GM18498 (cell line): ENCODE measurements around the gene LGALS14.
"Not testable (repeated sequence)": the region's sequence is repeated elsewhere in the genome, so short reads cannot be mapped to it uniquely, and the experiment has no call there.

Experiments used
- ATAC-seq: cut with Tn5 transposase; IDR thresholded peaks from one replicate; pipeline ENCODE4 v1.9.1; 2021; ENCODE audit warnings: mild to moderate bottlenecking, moderate library complexity; ENCODE audit not compliant: unreplicated experiment

Gene LGALS14

GRCh38 chr19:39692822-39693221, 11.5 kb upstream of the LGALS14 start:
- no peak for ATAC-seq

DNA sequence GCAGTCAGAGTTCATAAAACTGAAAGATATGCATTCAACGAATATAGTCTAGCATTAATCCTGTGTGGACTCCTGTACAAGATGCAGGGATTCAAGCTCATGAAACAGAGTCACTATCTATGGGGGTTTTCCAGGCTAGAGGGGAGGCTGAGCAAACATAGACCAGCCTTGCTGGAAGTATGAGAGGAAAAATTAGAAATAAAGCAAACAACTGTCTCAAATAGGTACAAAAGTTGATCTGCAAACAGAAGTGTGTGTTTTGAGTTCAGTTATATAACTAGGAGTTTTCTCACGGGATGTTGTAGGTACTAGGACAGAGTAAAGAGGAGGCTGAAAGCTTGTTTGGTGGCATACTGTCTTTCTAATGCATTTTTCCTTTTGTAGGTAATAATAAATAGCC, 8.5 kb upstream of the LGALS14 start:
- no peak for ATAC-seq

DNA sequence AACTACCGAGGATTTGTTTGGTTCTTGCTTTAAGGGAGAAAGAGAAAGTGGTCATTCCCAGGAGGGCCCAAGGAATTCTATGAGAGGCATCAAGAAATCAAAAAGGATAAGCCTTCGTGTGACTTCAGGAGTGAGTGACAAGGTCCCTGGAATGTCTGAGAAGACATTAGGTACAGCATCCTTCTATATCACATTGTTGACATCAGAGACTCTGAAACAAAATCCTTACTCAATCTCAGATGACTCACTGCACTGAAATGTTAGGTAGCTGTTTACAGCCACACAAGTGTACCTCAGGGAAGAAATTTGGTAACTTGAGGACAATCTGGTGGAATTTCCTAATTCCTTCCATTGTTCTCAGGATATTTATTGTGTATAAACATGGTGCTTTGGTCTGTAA, 7.9 kb upstream of the LGALS14 start:
- ATAC-seq: no peak

DNA sequence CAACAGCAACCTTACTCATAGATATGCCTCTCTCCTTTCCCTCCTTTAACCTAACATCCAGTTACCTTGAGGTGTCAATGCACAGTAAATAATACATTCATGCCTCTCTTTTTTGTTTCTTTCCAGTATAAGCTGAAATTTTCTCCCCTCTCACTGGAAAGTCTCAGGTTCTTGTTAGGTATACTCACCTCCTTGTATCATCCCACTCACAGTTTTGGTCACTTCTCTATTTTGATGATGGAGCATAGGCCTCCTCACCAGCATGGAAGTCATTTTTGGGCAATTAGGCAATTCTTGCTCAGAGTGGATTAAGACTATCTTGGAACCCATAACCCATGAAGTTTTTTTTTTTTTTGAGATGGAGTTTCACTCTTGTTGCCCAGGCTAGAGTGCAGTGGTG, 5.7 kb upstream of the LGALS14 start:
- no peak for ATAC-seq

DNA sequence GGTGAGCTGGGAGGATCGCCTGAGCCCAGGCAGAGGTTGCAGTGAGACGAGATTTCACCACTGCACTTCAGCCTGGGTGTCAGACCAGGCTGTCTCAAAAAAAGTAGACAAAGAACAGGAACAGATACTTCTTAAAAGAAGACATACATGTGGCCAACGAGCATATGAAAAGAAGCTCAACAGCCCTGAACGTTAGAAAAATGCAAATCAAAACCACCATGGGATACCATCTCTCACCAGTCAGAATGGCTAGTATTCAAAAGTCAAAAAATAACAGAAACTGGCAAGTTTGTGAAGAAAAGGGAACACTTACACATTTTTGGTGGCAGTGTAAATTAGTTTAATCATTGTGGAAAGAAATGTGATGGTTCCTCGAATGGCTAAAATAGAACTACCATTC, 3.0 kb upstream of the LGALS14 start:
- peak; percentile 65 for ATAC-seq

DNA sequence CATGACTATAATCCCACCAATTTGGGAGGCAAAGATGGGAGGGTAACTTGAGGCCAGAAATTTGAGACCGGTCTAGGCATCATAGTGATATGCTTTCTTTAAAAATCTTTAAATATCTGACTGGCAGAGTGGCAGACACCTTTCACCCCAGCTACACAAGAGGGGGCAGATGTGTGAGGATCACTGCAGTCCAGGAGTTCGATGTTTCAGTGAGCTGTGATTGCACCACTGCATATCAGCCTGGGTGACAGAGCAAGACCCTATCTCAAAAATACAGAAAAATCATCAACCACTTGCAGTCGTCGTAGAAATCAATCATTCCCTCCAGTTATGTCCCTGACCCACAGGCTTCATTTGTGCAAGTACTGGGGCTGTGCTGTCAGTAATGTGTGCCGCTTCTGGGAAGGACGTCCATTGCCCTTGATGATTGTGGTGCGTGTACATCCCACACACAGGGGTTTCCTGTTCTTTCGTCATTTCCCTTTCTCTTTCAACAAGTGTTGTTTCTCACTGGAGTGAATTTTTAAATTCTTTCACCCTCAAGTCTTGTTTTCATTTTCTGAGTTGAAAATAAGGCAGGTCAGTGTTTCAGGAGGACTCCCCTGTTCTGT, 1.4 kb downstream of the LGALS14 start:
- no peak for ATAC-seq

- no peak for ATAC-seq
These were observed 4.3 kb downstream of the LGALS14 start for GRCh38 chr19:39708594-39708993.

DNA sequence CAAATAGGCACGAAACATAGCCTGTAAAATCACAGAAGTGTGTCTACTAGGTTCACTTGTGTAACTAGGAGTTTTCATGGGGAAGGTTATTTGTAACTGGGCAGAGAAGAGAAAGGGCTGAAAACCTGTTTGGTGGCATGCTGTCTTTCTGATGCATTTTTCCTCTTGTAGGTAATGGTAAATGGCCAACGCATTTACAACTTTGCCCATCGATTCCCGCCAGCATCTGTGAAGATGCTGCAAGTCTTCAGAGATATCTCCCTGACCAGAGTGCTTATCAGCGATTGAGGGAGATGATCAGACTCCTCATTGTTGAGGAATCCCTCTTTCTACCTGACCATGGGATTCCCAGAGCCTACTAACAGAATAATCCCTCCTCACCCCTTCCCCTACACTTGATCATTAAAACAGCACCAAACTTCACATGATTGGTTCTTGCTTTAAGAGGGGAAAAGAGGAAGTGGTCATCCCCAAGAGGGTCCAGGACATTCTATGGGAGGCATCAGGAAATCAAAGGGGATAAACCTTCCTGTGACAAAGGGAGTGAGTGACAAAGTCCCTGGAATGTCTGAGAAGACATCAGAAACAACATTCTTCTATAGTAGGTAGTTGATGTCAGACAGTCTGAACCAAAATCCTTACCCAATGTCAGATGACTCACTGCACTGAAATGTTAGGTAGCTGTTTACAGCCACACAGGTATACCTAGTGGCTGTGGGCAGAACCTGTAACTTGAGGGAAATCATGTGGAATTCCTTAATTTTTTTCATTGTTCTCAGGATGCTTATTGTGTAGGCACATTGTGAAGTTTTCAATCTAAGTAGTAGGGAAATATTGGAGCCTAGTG, 5.0 kb downstream of the LGALS14 start:
- no peak for ATAC-seq

GRCh38 chr19:39710333-39710890, 6.1 kb downstream of the LGALS14 start:
- ATAC-seq: no peak

- ATAC-seq: not testable (repeated sequence)
These were observed 15.9 kb downstream of the LGALS14 start for GRCh38 chr19:39720144-39720543.

GRCh38 chr19:39725995-39726394, 21.7 kb downstream of the LGALS14 start:
- no peak for ATAC-seq

GRCh38 chr19:39727070-39727800, 23.0 kb downstream of the LGALS14 start:
- ATAC-seq: no peak

GRCh38 chr19:39728040-39728439, 23.8 kb downstream of the LGALS14 start:
- ATAC-seq: no peak

DNA sequence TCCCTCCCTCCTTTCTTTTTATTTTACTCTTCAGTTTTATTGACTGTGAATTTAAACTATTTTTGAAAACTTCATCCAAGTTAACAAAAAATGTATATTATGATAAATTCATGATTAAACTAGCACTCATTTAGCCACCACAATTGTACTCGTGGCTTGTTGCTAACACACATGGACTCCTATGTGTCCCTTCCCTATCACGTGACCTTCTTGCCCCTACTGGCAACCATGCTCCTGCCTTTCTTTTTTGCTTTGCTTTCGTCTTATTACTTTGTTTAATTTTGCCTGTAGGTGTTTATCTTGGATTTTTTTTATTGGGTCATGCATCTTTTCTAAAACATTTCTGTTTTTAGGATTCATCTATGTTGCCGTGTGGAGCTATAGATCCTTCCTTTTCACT, 25.3 kb downstream of the LGALS14 start:
- no peak for ATAC-seq

GRCh38 chr19:39731685-39732084, 27.4 kb downstream of the LGALS14 start:
- no peak for ATAC-seq

- no peak for ATAC-seq
These were observed 29.6 kb downstream of the LGALS14 start for GRCh38 chr19:39733841-39734240.

- ATAC-seq: no peak
These were observed 31.4 kb downstream of the LGALS14 start for GRCh38 chr19:39735688-39736087.

DNA sequence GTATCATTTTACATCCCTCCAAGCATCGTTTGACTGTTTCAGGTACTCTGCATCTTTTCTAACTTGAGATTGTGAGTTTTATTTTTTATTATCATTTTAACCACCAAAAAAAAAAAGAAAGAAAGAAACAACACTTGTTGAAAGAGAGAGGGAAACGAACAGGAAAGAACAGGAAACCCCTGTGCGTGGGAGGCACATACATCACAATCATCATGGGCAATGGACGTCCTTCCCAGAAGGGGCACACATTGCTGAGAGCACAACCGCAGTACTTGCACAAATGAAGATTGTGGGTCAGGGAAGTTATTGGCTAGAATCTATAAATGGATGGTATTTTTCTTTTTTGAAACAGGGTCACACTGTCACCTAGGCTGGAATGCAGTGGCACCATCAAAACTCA, 31.8 kb downstream of the LGALS14 start:
- no peak for ATAC-seq

- no peak for ATAC-seq
These were observed 33.1 kb downstream of the LGALS14 start for GRCh38 chr19:39737351-39737750.

- ATAC-seq: no peak
These were observed 33.6 kb downstream of the LGALS14 start, which contains the start of gene CLC for GRCh38 chr19:39737891-39738290. TSS of gene CLC (minus strand) at chr19:39738029. CDS start at chr19:39737952, 77 bp downstream.

- no peak for ATAC-seq
These were observed 34.5 kb downstream of the LGALS14 start for GRCh38 chr19:39738814-39739213.
